ENCODE results near the gene LCTL.

DNA sequence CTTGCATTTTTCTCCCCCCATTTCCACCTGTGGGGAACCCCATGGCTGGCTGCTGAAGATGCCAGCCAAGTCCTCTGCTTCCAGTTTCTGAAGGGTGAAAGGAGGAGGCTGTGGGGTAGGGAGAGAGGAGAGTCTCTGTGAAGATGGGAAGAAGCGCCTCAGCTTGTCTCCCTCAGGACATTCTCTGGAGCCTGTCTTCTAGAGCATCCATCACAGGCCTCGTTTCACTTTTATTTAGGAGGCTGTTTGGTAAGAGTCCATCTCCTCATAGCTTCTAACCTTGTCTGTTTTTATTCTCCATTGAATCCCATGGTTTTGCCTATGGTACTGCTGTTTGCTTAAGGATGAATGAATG, 8.8 kb upstream of the LCTL start:
- TF ChIP-seq, protein P1, sequence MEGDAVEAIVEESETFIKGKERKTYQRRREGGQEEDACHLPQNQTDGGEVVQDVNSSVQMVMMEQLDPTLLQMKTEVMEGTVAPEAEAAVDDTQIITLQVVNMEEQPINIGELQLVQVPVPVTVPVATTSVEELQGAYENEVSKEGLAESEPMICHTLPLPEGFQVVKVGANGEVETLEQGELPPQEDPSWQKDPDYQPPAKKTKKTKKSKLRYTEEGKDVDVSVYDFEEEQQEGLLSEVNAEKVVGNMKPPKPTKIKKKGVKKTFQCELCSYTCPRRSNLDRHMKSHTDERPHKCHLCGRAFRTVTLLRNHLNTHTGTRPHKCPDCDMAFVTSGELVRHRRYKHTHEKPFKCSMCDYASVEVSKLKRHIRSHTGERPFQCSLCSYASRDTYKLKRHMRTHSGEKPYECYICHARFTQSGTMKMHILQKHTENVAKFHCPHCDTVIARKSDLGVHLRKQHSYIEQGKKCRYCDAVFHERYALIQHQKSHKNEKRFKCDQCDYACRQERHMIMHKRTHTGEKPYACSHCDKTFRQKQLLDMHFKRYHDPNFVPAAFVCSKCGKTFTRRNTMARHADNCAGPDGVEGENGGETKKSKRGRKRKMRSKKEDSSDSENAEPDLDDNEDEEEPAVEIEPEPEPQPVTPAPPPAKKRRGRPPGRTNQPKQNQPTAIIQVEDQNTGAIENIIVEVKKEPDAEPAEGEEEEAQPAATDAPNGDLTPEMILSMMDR (IDR thresholded peaks at IDR 0.05) = no peak
- no peak for TF ChIP-seq POLR2A (IDR thresholded peaks at IDR 0.05)
